Measurements from ENCODE around the gene LTB.
"Not testable (repeated sequence)": the region's sequence is repeated elsewhere in the genome, so short reads cannot be mapped to it uniquely, and the experiment has no call there.

The LTB gene

DNA sequence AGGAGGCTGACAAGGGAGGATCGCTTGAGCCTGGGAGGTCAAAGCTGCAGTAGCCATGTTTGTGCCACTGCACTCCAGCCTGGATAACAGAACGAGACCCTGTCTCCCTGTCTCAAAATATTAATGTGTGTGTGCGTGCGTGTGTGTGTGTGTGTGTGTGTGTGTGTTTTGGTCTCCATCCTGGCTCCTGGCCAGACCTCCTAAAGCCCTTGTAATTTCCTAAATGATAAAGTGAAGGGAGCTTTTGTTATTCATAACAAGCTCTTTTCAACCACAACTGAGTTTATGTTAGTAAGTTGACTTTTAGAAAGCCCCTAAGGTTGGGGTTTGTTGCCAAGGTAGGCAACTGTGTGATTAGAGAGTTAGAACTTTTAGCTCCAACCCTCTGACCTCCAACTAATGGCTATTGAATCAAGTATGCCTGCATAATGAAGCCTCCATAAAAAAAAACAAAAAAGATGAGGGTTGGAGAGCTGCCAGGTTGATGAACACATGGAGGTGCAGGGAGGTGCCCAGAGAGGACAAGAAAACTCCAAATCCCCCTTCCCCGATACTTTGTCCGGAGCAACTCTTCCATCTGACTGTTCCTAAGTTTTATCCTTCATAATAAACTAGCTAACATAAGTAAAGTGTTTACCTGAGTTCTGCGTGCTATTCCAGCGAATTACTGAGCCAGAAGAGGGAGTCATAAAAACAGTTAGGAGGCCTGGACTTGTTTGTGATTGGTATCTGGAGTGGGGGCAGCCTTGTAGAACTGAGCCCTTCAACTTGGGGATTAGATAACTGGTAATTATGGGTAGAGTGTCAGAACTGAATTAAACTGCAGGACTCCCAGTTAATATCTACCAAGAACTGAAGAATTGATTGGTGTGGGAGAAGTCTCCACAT, 27.5 kb upstream of the LTB start:
- DNase-seq (ENCODE audit: low read depth in 2 of 2), result no peak

- DNase-seq (ENCODE audit: low read depth in 2 of 2), result no peak
Observed at GRCh38 chr6:31607317-31607716, 25.1 kb upstream of the LTB start.

- no peak for DNase-seq (ENCODE audit: low read depth in 2 of 2)
Observed at GRCh38 chr6:31597006-31597405, 14.8 kb upstream of the LTB start.

DNA sequence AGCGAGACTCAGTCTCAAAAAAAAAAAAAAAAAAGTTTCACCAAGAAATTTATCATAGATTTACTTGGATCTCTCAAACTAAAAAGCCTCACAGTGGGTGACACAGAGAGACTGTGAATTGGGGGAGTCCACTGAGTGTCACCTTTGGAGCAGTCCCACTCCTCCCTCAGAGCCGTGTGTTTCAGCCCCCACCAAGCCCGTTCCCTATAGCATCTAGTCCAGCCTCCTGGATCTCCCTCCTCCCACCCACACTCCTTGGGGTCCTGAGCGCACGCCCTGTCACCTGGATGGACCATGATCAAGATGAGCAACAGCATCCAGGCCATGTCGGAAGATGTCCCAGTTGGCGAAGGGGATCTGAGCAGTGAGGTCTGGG, 10.2 kb upstream of the LTB start:
- DNase-seq (ENCODE audit: low read depth in 2 of 2), result no peak

DNA sequence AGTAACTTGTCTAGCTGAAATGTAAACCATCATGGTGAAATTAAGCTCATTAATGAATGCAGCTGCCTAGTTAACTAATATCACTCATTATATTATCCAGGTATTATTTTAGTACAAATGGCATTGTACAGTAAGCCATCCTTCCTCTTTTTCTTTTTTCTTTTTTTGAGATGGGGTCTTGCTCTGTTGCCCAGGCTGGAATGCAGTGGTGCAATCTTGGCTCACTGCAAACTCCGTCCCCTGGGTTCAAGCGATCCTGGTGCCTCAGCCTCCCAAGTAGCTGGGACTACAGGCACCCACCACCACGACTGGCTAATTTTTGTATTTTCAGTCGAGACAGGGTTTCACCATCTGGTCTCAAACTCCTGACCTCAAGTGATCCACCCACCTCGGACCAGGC, 8.5 kb upstream of the LTB start:
- DNase-seq (ENCODE audit: low read depth in 2 of 2), result not testable (repeated sequence)

GRCh38 chr6:31588871-31589650, 6.8 kb upstream of the LTB start:
- no peak for DNase-seq (ENCODE audit: low read depth in 2 of 2)

DNA sequence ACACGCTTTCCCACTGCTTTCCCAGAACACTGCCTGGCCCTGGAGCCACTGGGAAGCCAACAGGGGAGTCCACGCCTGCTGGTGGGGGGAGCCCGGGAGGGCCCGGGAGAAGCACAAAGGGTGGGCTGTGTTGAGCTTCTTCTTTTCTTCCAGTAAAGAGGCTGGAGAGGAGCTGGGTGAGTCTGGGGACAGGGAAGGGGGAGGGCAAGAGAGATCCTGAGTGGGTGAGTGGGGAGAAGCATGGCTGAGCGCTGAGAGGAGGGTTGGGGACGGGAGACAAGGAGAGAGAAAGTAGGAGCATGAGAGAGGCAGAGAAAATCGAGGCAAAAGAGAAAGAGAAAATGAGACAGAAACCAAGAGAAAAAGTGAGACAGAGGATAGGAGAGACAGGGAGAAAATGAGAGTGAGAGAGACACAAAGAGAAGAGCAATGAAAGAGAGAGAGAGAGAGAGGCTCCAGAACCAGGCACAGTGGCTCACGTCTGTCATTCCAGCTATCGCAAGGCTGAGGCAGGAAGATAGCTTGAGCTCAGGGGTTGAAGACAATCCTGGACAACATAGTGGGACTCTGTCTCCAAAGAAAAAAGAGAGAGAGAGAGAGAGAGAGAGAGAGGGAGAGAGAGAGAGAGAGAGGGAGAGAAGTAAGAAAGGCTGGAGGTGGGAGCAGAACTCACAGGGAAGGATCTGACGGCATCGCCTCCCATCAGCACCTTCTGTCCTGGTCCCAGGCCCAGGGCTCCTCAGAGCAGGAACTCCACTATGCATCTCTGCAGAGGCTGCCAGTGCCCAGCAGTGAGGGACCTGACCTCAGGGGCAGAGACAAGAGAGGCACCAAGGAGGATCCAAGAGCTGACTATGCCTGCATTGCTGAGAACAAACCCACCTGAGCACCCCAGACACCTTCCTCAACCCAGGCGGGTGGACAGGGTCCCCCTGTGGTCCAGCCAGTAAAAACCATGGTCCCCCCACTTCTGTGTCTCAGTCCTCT, 5.9 kb upstream of the LTB start:
- DNase-seq (ENCODE audit: low read depth in 2 of 2), result no peak

DNA sequence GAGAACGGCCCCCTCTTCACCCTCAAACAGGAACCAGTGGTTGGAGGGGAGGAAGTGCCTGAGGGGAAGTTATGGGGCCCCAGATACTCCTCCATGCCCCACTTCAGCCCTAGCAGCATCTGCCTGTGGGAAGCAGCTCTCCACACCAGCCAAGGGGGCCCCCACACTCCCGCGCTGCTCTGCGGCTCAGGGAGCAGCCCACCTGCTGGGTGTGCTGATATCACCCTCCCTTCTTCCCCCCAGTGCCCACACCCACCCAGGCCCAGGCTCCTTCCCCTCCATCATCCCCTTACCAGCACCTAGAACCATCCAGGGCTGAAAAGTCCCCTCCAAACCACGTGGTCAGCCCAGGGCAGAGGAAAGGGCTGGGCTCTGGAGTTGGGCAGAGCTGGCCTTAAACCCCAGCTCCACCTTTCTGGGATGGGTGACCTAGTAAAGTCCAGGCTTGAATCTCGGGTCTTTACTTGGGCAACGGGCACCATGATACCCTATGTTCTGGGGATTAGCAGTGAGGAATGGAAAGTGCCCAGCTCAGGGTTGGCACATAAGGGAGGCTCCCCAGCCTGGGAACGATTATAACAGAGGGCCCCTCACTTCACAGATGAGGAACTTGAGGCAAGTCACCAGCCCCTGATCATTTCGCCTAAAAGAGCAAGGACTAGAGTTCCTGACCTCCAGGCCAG, 4.5 kb upstream of the LTB start:
- no peak for DNase-seq (ENCODE audit: low read depth in 2 of 2)

DNA sequence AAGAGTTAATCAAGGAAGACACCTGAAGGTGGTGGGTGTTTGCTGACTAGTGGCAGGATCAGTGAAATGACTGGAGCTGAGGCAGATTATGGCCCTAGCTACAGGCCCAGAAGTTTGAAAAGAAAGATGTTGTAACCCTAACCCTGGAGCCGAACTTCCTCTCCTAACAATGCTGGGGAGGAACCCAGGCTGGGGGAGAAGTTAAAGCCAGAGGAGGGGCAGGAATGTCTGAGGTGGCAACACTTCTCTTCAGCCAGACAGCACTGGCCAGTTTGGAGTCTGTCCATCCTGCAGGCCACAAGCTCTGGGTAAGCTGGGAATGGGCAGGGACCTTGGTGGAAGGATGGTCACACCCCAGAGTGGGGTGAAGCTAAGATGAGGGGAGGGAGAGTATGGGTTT, 3.8 kb upstream of the LTB start, which contains the start of gene LST1:
Gene LST1 (plus strand): TSS at position 270 of the 400 bp plus-strand sequence. CDS start 1,023 bp downstream, outside the sequence.
- DNase-seq (ENCODE audit: low read depth in 2 of 2), result no peak

DNA sequence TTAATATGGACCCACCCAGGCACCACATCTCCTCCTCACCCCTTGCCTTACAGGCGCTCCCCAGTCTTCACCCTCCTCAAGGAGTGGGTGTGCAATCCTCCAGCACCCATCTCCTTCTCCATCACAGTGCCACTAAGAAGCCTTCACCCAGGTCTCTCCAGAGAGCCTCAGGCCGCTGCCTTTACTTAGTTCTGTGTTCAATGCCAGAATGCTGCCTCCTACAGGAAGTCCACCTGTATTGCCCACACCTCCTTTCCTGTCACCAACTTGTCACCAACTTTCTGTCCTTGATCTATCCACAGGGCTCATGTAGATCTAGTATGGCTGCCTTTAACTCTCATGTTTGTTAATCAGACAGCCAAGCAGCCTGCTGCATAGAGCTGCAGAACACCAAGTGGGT, 3.3 kb upstream of the LTB start:
- no peak for DNase-seq (ENCODE audit: low read depth in 2 of 2)

GRCh38 chr6:31581434-31582229, 592 bp downstream of the LTB start:
- no peak for DNase-seq (ENCODE audit: low read depth in 2 of 2)

GRCh38 chr6:31580807-31581433, 1.3 kb downstream of the LTB start:
- DNase-seq (ENCODE audit: low read depth in 2 of 2), result peak; percentile 86 to 88

DNA sequence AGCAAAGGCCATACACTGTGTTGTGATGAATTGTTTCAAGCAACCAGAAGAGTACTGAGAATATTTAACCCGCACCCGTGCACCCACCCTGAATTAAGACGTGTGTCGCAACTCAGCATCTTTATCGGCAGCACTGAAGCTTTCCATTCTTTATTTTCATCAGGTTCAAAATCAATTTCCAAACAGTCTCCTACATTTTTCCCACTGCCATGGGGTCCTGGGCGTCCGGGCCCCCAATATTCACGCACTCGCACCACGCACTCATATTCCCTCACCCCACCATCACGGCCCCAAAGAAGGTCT, 1.8 kb downstream of the LTB start:
- DNase-seq (ENCODE audit: low read depth in 2 of 2), result no peak

- no peak for DNase-seq (ENCODE audit: low read depth in 2 of 2)
Observed at GRCh38 chr6:31579546-31580437, 2.4 kb downstream of the LTB start.

DNA sequence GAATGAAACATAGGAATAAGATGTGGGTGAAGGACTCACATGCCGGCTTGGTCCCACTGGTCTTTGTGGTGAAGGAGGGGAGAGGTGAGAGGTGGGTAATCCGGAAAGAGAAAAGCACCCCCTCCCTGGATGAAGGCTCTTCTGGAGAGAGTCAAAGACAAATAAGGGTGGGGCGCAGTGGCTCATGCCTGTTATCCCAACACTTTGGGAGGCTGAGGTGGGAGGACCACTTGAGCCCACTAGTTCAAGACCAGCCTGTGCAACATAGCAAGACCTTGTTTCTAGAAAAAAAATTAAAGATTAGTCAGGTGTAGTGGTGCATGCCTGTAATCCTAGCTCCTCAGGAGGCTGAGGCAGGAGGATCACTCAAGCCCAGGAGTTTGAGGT, 3.1 kb downstream of the LTB start:
- no peak for DNase-seq (ENCODE audit: low read depth in 2 of 2)

DNA sequence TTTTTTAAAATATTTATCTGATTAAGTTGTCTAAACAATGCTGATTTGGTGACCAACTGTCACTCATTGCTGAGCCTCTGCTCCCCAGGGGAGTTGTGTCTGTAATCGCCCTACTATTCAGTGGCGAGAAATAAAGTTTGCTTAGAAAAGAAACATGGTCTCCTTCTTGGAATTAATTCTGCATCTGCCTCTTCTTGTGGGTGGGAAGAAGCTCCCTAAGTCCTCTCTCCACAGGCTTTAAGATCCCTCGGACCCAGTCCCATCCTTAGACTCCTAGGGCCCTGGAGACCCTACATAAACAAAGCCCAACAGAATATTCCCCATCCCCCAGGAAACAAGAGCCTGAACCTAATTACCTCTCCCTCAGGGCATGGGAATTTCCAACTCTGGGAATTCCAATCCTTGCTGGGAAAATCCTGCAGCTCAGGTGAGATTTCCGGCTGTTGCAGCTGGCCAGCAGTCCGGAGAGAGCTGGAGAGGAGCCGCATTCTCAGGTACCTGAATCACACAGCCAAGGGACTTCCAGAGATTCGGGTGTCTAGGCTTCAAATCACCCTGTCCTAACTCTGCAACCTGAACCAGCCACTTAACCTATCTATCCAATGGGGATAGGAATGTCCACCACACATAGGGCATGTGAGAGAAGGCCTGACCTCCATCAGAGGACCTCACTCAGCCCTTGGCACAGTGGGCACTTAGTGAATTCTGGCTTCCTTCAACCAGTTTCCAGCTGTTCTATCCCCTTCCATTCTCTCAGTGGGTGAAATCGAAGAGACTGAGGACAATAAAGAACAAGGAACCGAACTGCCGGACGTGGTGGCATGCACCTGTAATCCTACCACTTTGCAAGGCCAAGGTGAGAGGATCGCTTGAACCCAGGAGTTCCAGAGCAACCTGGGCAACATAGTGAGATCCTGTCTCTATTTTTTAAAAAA, 3.8 kb downstream of the LTB start:
- DNase-seq (ENCODE audit: low read depth in 2 of 2), result no peak

DNA sequence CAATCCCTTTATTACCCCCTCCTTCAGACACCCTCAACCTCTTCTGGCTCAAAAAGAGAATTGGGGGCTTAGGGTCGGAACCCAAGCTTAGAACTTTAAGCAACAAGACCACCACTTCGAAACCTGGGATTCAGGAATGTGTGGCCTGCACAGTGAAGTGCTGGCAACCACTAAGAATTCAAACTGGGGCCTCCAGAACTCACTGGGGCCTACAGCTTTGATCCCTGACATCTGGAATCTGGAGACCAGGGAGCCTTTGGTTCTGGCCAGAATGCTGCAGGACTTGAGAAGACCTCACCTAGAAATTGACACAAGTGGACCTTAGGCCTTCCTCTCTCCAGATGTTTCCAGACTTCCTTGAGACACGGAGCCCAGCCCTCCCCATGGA, 4.7 kb downstream of the LTB start:
- no peak for DNase-seq (ENCODE audit: low read depth in 2 of 2)

Data from stimulated activated CD8-positive, alpha-beta memory T cell treated with anti-CD3 and anti-CD28 coated beads, Interleukin-15, amount 100 ng/mL, for 48 hours (primary cell).